Activated CD4-positive, alpha-beta T cell treated with anti-CD3 and anti-CD28 coated beads for 48 hours (primary cell): ENCODE data around the gene SDF4.
A peak's percentile ranks its signal among the peaks of the same experiment; 100 is the strongest.
"Not testable (repeated sequence)": the region's sequence is repeated elsewhere in the genome, so short reads cannot be mapped to it uniquely, and the experiment has no call there.

Source experiments
- DNase-seq: peaks from one replicate; pipeline ENCODE4 v3.0.0-alpha.2; 2020

The SDF4 gene

GRCh38 chr1:1259119-1259488, 27.3 kb upstream of the SDF4 start:
- DNase-seq, result no peak

GRCh38 chr1:1256956-1257871, 25.4 kb upstream of the SDF4 start:
- no peak for DNase-seq

GRCh38 chr1:1255611-1256010, 23.8 kb upstream of the SDF4 start:
- no peak for DNase-seq

GRCh38 chr1:1255078-1255477, 23.3 kb upstream of the SDF4 start:
- no peak for DNase-seq

- DNase-seq, result no peak
Measured at GRCh38 chr1:1254667-1254998, 22.8 kb upstream of the SDF4 start.

GRCh38 chr1:1253972-1254666, 22.3 kb upstream of the SDF4 start:
- no peak for DNase-seq

GRCh38 chr1:1253314-1253713, 21.5 kb upstream of the SDF4 start:
- DNase-seq, result no peak

GRCh38 chr1:1250786-1251284, 19.0 kb upstream of the SDF4 start:
- DNase-seq, result peak; percentile 71

GRCh38 chr1:1248009-1248913, 16.5 kb upstream of the SDF4 start:
- not testable (repeated sequence) for DNase-seq

- no peak for DNase-seq
Measured at GRCh38 chr1:1247341-1247913, 15.6 kb upstream of the SDF4 start.

GRCh38 chr1:1246577-1247340, 15.0 kb upstream of the SDF4 start, which contains the start of gene C1QTNF12:
C1QTNF12 (minus strand) TSS chr1:1246722; CDS start chr1:1246690, 32 bp downstream.
- DNase-seq, result no peak

GRCh38 chr1:1245817-1246576, 14.2 kb upstream of the SDF4 start:
- no peak for DNase-seq

GRCh38 chr1:1245178-1245816, 13.5 kb upstream of the SDF4 start:
- DNase-seq, result no peak

GRCh38 chr1:1244192-1244811, 12.5 kb upstream of the SDF4 start:
- DNase-seq, result no peak

GRCh38 chr1:1243807-1244191, 12.0 kb upstream of the SDF4 start:
- no peak for DNase-seq

- no peak for DNase-seq
Measured at GRCh38 chr1:1243266-1243660, 11.5 kb upstream of the SDF4 start.

- DNase-seq, result no peak
Measured at GRCh38 chr1:1242461-1243265, 10.9 kb upstream of the SDF4 start.

GRCh38 chr1:1241588-1242219, 9.9 kb upstream of the SDF4 start:
- DNase-seq, result no peak
